ENCODE measurements around the gene ABLIM1. TPM values are rescaled to one million over a fixed set of nuclear protein-coding genes. Genes with fewer than 3 reads are reported as not detected.

The ABLIM1 gene
- total and polyA plus RNA-seq, 10 of the 15 experiments (the other 5 are each of a cell fraction or from before 2014, with no cell fraction given): 14.2 to 50.5 (median 28.1) TPM

GRCh38 chr10:114406455-114406854, 251.6 kb downstream of the ABLIM1 start:
- intact Hi-C loops (cut with micrococcal nuclease; ENCODE audit: unreplicated experiment): no loop called here

GRCh38 chr10:114405011-114405350, 253.1 kb downstream of the ABLIM1 start:
- CTCF ChIA-PET: no interaction called here
- Histone ChIP-seq H3K4me1 (ENCODE audit: control insufficient read depth, insufficient read depth, low read length) (peaks cover 8% of the 10 kb centered on the region), H3K4me3 (peak overlapping the region; percentile 16; the same call in 1 of the 2 replicates), H4K20me1 (ENCODE audit: control insufficient read depth, insufficient read depth) (no peaks in the 10 kb centered on the region), H3K9me3 (replicated peaks; ENCODE audit: control insufficient read depth, insufficient read depth, low read length) (no peaks in the 10 kb centered on the region), H3K36me3 (ENCODE audit: control insufficient read depth in 2 of 2, insufficient read depth in 2 of 2, low read length in 1 of 2) (no peaks in the 10 kb centered on the region), H3K4me2 (ENCODE audit: control insufficient read depth, insufficient read depth) (no peak overlapping the region), H3K9ac (ENCODE audit: control insufficient read depth, insufficient read depth, low read length) (no peak overlapping the region), H2AFZ (ENCODE audit: control insufficient read depth, low read depth, low read length) (no peak overlapping the region), H3K27me3 (replicated peaks in 1 of 2; ENCODE audit: control insufficient read depth in 2 of 2, insufficient read depth in 2 of 2, low read length in 1 of 2) (peaks cover 5 to 7% of the 10 kb centered on the region in 2 experiments; a peak in 3 of 4 replicates), H3K27ac (ENCODE audit: control insufficient read depth, insufficient read depth) (no peak overlapping the region), H3K79me2 (ENCODE audit: control insufficient read depth, insufficient read depth, low read length) (no peaks in the 10 kb centered on the region)
- ATAC-seq (no peak), DNase-seq (ENCODE audit: low read depth, low spot score) (no peak), FAIRE-seq (no peak)
- POLR2A ChIA-PET: no interaction called here
- no TSS peak for BruUV-seq (replicated peaks)
- in situ Hi-C loops (cut with MboI): no loop called here
- 66% methylated on average over 16 of the region's 16 CpGs for WGBS (ENCODE audit: insufficient coverage, insufficient replicate concordance, low lambda C conversion rate, missing lambda C conversion rate)
- intact Hi-C loops (cut with micrococcal nuclease; ENCODE audit: unreplicated experiment): no loop called here
- RAD21 ChIA-PET (ENCODE audit: unreplicated experiment): no interaction called here
- SMC1A ChIA-PET (ENCODE audit: uncharacterized antibody, unreplicated experiment): no interaction called here
- TF ChIP-seq HSF1 (IDR thresholded peaks at IDR 0.05; ENCODE audit: low read depth, low read length) (no peak), MTA3 (IDR thresholded peaks at IDR 0.05; ENCODE audit: borderline replicate concordance, low read length) (no peak), PAX5 (IDR thresholded peaks at IDR 0.05; ENCODE audit: borderline replicate concordance, low read depth, low read length) (no peak), NFIC (IDR thresholded peaks at IDR 0.05; ENCODE audit: low read depth, low read length) (no peak), E2F4 (IDR thresholded peaks at IDR 0.05; ENCODE audit: low read depth, low read length) (no peak), CEBPZ (IDR thresholded peaks at IDR 0.05; ENCODE audit: low read depth, low read length) (no peak), MXI1 (IDR thresholded peaks at IDR 0.05; ENCODE audit: low read depth, low read length) (no peak), SUZ12 (IDR thresholded peaks at IDR 0.05; ENCODE audit: unreplicated experiment) (no peak), SIN3A (IDR thresholded peaks at IDR 0.05; ENCODE audit: low read depth, low read length) (no peak)

More at GRCh38 chr10:114406455-114406854, 251.6 kb downstream of the ABLIM1 start:
- ATAC-seq: no peak
- Histone ChIP-seq H3K79me2 (ENCODE audit: control insufficient read depth, insufficient read depth, low read length) (no peaks in the 10 kb centered on the region), H3K4me3 (no peak overlapping the region), H3K4me1 (ENCODE audit: control insufficient read depth, insufficient read depth, low read length) (peaks cover 8% of the 10 kb centered on the region), H3K9ac (ENCODE audit: control insufficient read depth, insufficient read depth, low read length) (no peak overlapping the region), H3K27ac (ENCODE audit: control insufficient read depth, insufficient read depth) (no peak overlapping the region), H3K27me3 (replicated peaks in 1 of 2; ENCODE audit: control insufficient read depth in 2 of 2, insufficient read depth in 2 of 2, low read length in 1 of 2) (peaks cover 5 to 7% of the 10 kb centered on the region in 2 experiments; a peak in 3 of 4 replicates), H3K4me2 (ENCODE audit: control insufficient read depth, insufficient read depth) (no peak overlapping the region), H3K36me3 (ENCODE audit: control insufficient read depth in 2 of 2, insufficient read depth in 2 of 2, low read length in 1 of 2) (no peaks in the 10 kb centered on the region), H2AFZ (ENCODE audit: control insufficient read depth, low read depth, low read length) (no peak overlapping the region), H4K20me1 (ENCODE audit: control insufficient read depth, insufficient read depth) (no peaks in the 10 kb centered on the region), H3K9me3 (replicated peaks; ENCODE audit: control insufficient read depth, insufficient read depth, low read length) (no peaks in the 10 kb centered on the region)
- CTCF ChIA-PET: no interaction called here
- no peak for TF ChIP-seq PML (IDR thresholded peaks at IDR 0.05; ENCODE audit: low read length)
- 0% methylated on average over 1 of the region's 1 CpG for WGBS (ENCODE audit: insufficient coverage, insufficient replicate concordance, low lambda C conversion rate, missing lambda C conversion rate)
- in situ Hi-C loops (cut with MboI): no loop called here
- SMC1A ChIA-PET (ENCODE audit: uncharacterized antibody, unreplicated experiment): no interaction called here
- no peak for FAIRE-seq
- no peak for DNase-seq (ENCODE audit: low read depth, low spot score)
- RAD21 ChIA-PET (ENCODE audit: unreplicated experiment): no interaction called here
- POLR2A ChIA-PET: interaction anchor here (1.1 kb wide), 1 partner anchor 21 kb away, joined by 3 read pairs; no protein-coding TSS in a partner anchor
- BruUV-seq (replicated peaks): no TSS peak
